Lower lobe of right lung (tissue), 2 donors: Measurements from ENCODE around the gene TMEM92. TPM values are rescaled to one million over a fixed set of nuclear protein-coding genes. Genes with fewer than 3 reads are reported as not detected.

ENCODE experiments used
- ATAC-seq, 2 donors: fragments of 200-7000 bp; cut with Tn5 transposase; one replicate each; pipeline ENCODE4 v1.9.1; 2020 to 2022; ENCODE audit warnings: mild to moderate bottlenecking in 2 of 2, moderate library complexity in 2 of 2
- DNase-seq: peaks from one replicate; pipeline ENCODE4 v3.0.0-alpha.2; 2020
- H3K27ac ChIP-seq: fragments of 200-600 bp; one replicate; pipeline ENCODE4 v1.8.0; 2022
- H3K27me3 ChIP-seq: fragments of 200-600 bp; one replicate; pipeline ENCODE4 v1.8.0; 2022; ENCODE audit warnings: low read depth
- H3K36me3 ChIP-seq: fragments of 200-600 bp; one replicate; pipeline ENCODE4 v1.8.0; 2022; ENCODE audit warnings: mild to moderate bottlenecking
- H3K4me1 ChIP-seq: fragments of 200-600 bp; one replicate; pipeline ENCODE4 v1.8.0; 2022
- H3K4me3 ChIP-seq: fragments of 200-600 bp; one replicate; pipeline ENCODE4 v1.8.0; 2022; ENCODE audit warnings: mild to moderate bottlenecking
- H3K9me3 ChIP-seq: fragments of 200-600 bp; one replicate; pipeline ENCODE4 v1.8.0; 2022
- intact Hi-C: fragments of 100-400 bp; cut with DNase I; formaldehyde crosslinking; loops from one replicate; pipeline ENCODE4 v1.11.0; 2022
- total RNA-seq: library from RNA; stranded (reverse); fragmentation: NEBNext Ultra II Directional; extraction: Animal tissue kit (Norgen Biotek cat#: 25700); gene quantifications from one replicate; pipeline ENCODE4 v1.2.1, GENCODE V29; 2021
- TF ChIP-seq, protein P1 (sequence below): fragments of 200-600 bp; IDR thresholded peaks from one replicate; pipeline ENCODE4 v1.8.0; 2022; ENCODE audit warnings: antibody characterized with exemption, mild to moderate bottlenecking
- donor health status: DM: no; HTN: yes; CAD: no; lungs with severe emphysema.

TMEM92 gene
- total RNA-seq, 1 donor from 2014 or later: 9.2 TPM

DNA sequence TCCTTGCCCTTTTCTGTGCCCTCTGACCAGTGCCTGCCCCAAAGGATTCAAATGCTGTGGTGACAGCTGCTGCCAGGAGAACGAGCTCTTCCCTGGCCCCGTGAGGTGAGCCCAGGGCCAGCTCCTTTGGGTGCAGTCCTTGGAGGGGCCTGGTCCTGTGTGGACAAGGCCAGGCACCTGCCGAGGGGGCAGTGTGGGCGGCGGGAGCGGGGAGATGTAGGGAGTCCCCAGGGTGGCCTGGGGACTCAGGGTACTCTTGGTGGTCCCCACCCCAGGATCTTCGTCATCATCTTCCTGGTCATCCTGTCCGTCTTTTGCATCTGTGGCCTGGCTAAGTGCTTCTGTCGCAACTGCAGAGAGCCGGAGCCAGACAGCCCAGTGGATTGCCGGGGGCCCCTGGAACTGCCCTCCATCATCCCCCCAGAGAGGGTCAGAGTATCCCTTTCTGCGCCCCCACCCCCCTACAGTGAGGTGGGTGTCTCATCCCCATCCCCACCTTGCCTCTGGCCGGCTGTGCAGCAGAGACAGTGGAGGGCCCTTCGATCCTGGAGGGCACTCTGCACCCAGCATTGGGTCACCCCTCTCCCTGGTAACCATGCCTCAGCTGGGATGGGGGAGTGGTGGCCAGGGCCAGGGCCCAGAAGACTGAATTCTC, 4.4 kb downstream of the TMEM92 start:
- Histone ChIP-seq H3K27ac (no peak overlapping the region), H3K27me3 (peaks cover 30% of the 10 kb centered on the region), H3K4me3 (no peak overlapping the region), H3K36me3 (peaks cover 5% of the 10 kb centered on the region), H3K9me3 (no peaks in the 10 kb centered on the region), H3K4me1 (peaks cover 11% of the 10 kb centered on the region)
- ATAC-seq (no peak), DNase-seq (no peak)
- intact Hi-C loops: no loop called here
- TF ChIP-seq, protein P1, sequence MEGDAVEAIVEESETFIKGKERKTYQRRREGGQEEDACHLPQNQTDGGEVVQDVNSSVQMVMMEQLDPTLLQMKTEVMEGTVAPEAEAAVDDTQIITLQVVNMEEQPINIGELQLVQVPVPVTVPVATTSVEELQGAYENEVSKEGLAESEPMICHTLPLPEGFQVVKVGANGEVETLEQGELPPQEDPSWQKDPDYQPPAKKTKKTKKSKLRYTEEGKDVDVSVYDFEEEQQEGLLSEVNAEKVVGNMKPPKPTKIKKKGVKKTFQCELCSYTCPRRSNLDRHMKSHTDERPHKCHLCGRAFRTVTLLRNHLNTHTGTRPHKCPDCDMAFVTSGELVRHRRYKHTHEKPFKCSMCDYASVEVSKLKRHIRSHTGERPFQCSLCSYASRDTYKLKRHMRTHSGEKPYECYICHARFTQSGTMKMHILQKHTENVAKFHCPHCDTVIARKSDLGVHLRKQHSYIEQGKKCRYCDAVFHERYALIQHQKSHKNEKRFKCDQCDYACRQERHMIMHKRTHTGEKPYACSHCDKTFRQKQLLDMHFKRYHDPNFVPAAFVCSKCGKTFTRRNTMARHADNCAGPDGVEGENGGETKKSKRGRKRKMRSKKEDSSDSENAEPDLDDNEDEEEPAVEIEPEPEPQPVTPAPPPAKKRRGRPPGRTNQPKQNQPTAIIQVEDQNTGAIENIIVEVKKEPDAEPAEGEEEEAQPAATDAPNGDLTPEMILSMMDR: no peak

DNA sequence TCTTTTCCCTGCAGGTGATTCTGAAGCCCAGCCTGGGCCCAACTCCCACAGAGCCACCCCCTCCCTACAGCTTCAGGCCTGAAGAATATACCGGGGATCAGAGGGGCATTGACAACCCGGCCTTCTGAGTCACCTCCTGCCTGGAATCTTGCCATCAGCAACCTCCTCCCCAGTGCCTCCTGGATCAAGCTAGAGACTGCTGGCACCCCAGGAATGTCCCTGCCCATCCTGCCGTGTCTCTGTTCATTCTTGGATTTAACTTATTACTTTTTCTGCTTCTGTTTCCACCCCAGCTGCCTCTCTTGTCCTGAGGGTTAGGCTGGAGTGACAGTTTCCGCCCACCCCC, 4.9 kb downstream of the TMEM92 start:
- no peak for ATAC-seq
- H3K27ac ChIP-seq: no peak overlapping the region
- peaks cover 5% of the 10 kb centered on the region for H3K36me3 ChIP-seq
- DNase-seq: no peak
- peaks cover 25% of the 10 kb centered on the region for H3K27me3 ChIP-seq
- intact Hi-C loops: no loop called here
- peaks cover 10% of the 10 kb centered on the region for H3K4me1 ChIP-seq
- TF ChIP-seq, protein P1: no peak
- no peaks in the 10 kb centered on the region for H3K9me3 ChIP-seq
- H3K4me3 ChIP-seq: no peak overlapping the region

DNA sequence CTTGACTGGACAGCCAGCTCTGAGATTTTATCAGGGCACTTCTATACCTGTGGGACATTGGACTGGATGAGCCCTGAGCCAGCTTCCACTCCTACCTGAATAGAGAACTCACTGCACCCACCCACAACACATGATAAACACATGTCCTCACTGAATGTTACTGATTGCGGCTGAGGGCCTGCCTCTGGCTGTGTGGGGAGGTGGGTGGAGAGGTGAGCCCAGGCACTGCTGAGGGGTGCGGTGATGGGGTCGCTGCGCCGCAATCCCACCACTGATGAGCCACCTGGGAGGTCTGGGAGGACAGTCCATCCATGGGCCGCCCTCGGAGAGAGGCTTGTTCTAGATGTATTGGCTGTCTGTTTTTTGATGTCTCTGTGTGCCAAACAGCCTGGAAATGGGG, 5.4 kb downstream of the TMEM92 start:
- peaks cover 5% of the 10 kb centered on the region for H3K36me3 ChIP-seq
- no peaks in the 10 kb centered on the region for H3K9me3 ChIP-seq
- no peak overlapping the region for H3K27ac ChIP-seq
- peaks cover 20% of the 10 kb centered on the region for H3K27me3 ChIP-seq
- intact Hi-C loops: no loop called here
- no peak overlapping the region for H3K4me3 ChIP-seq
- TF ChIP-seq, protein P1: no peak
- peaks cover 7% of the 10 kb centered on the region for H3K4me1 ChIP-seq
- ATAC-seq (no peak), DNase-seq (no peak)

DNA sequence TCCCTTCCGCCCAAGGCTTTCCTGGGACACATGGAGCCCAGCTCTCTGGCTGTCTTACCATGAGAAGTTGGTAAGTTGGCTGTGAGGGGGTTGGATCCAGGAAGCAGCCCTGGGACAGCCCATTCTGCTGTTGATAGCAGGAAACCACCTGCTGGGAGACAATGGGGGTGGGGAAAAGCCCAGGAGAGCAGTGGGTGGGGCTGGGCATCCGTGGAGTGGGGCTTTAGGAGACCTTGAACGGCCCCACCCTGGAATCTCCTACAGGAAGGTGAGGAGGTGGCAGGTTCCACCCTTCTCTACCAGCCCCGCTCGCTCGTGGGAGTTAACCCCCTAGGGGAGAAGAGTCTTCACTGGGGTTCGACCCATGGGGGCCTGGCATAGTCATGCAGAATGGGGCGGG, 5.8 kb downstream of the TMEM92 start:
- ATAC-seq: no peak
- DNase-seq: no peak
- H3K36me3 ChIP-seq: peaks cover 5% of the 10 kb centered on the region
- TF ChIP-seq, protein P1: no peak
- no peaks in the 10 kb centered on the region for H3K9me3 ChIP-seq
- no peak overlapping the region for H3K4me3 ChIP-seq
- intact Hi-C loops: no loop called here
- H3K4me1 ChIP-seq: peaks cover 7% of the 10 kb centered on the region
- peaks cover 15% of the 10 kb centered on the region for H3K27me3 ChIP-seq
- no peak overlapping the region for H3K27ac ChIP-seq

DNA sequence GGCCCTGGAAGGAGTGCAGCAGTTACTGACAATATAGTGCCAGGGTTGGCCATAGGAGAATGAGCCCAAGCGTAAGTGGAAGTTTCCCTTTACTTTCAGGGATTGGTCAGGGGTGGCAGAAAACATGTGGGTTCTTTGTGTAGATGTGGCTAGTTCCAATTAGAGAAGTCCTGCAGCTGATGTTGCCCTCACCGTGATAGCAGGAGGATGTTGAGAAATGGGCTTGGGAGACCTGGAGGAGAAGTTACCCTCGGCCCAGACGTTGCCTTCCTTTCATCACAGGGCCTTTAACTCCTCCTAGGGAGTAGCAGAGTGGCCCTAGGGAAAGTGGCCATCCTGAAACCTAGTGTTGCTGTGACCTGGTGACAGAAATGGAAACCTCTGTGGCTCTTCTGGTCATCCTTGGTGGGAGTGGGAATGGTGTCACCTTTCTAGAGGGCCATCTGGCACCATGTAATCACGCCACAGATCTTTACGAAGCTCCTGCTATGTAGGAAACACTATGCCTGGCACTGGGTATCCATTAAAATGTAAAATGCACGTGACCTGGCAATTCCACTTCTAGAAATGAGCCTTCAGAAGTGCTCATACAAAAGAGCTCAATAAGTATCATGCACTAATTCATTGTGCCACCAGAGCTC, 6.7 kb downstream of the TMEM92 start:
- H3K27me3 ChIP-seq: peaks cover 13% of the 10 kb centered on the region
- H3K9me3 ChIP-seq: no peaks in the 10 kb centered on the region
- H3K4me3 ChIP-seq: no peak overlapping the region
- peaks cover 7% of the 10 kb centered on the region for H3K4me1 ChIP-seq
- ATAC-seq (no peak), DNase-seq (no peak)
- H3K27ac ChIP-seq: no peak overlapping the region
- intact Hi-C loops: no loop called here
- TF ChIP-seq, protein P1: no peak
- H3K36me3 ChIP-seq: peaks cover 5% of the 10 kb centered on the region
